Activated gamma-delta T cell (primary cell): ENCODE measurements around the gene SERAC1.

Source experiments
- DNase-seq: peaks from one replicate; lab custom pipeline; 2025; lab: John Stamatoyannopoulos, UW

The SERAC1 gene

GRCh38 chr6:158122048-158122447 lies 46.0 kb downstream of the SERAC1 start:
- no peak for DNase-seq

GRCh38 chr6:158121335-158121734 lies 46.7 kb downstream of the SERAC1 start:
- DNase-seq: no peak

GRCh38 chr6:158118886-158119285 lies 49.2 kb downstream of the SERAC1 start:
- DNase-seq: no peak

GRCh38 chr6:158115508-158115907 lies 52.6 kb downstream of the SERAC1 start:
- DNase-seq: no peak

GRCh38 chr6:158115102-158115501 lies 53.0 kb downstream of the SERAC1 start:
- DNase-seq: no peak

- no peak for DNase-seq
Observed at GRCh38 chr6:158113802-158114201, 54.3 kb downstream of the SERAC1 start.

- no peak for DNase-seq
Observed at GRCh38 chr6:158111987-158112386, 56.1 kb downstream of the SERAC1 start.

GRCh38 chr6:158110986-158111385 lies 57.1 kb downstream of the SERAC1 start:
- no peak for DNase-seq

- DNase-seq: no peak
Observed at GRCh38 chr6:158109748-158110147, 58.3 kb downstream of the SERAC1 start.

- no peak for DNase-seq
Observed at GRCh38 chr6:158104696-158105095, 63.4 kb downstream of the SERAC1 start.

- no peak for DNase-seq
Observed at GRCh38 chr6:158103228-158103627, 64.8 kb downstream of the SERAC1 start.

- no peak for DNase-seq
Observed at GRCh38 chr6:158095671-158096070, 72.4 kb downstream of the SERAC1 start.

- DNase-seq: no peak
Observed at GRCh38 chr6:158095031-158095430, 73.0 kb downstream of the SERAC1 start.

GRCh38 chr6:158092806-158093205 lies 75.3 kb downstream of the SERAC1 start:
- no peak for DNase-seq

- no peak for DNase-seq
Observed at GRCh38 chr6:158087224-158087867, 80.7 kb downstream of the SERAC1 start.

- DNase-seq: no peak
Observed at GRCh38 chr6:158086504-158087223, 81.4 kb downstream of the SERAC1 start.

GRCh38 chr6:158086054-158086503 lies 82.0 kb downstream of the SERAC1 start:
- DNase-seq: no peak

GRCh38 chr6:158085261-158086053 lies 82.6 kb downstream of the SERAC1 start:
- DNase-seq: no peak

GRCh38 chr6:158083455-158084325 lies 84.4 kb downstream of the SERAC1 start:
- no peak for DNase-seq

GRCh38 chr6:158081657-158081935 lies 86.5 kb downstream of the SERAC1 start:
- no peak for DNase-seq

- no peak for DNase-seq
Observed at GRCh38 chr6:158080849-158081656, 87.0 kb downstream of the SERAC1 start.
